Neuronal stem cell (in vitro differentiated cells): ENCODE data around the gene NGEF.
A peak's percentile ranks its signal among the peaks of the same experiment; 100 is the strongest.

ENCODE experiments used
- DNase-seq: peaks from one replicate; pipeline ENCODE4 v3.0.0-alpha.2; 2013; ENCODE audit warnings: low spot score
- H2AFZ ChIP-seq: one replicate; pipeline ENCODE4 v1.6.1; 2013; ENCODE audit warnings: mild to moderate bottlenecking, low read length, inconsistent platforms
- H2AK5ac ChIP-seq: 2 replicates; pipeline ENCODE4 v1.6.1; 2013; ENCODE audit warnings: low read depth, mild to moderate bottlenecking, inconsistent platforms, low read length, moderate library complexity, mixed read lengths
- H2BK120ac ChIP-seq: 2 replicates; pipeline ENCODE4 v1.6.1; 2013; ENCODE audit warnings: low read depth, mild to moderate bottlenecking, inconsistent platforms, low read length, moderate library complexity, mixed read lengths
- H2BK12ac ChIP-seq: one replicate; pipeline ENCODE4 v1.6.1; 2013; ENCODE audit warnings: low read length, inconsistent platforms
- H2BK15ac ChIP-seq: 2 replicates; pipeline ENCODE4 v1.6.1; 2013; ENCODE audit warnings: mild to moderate bottlenecking, low read length, inconsistent platforms, mixed read lengths
- H2BK5ac ChIP-seq: one replicate; pipeline ENCODE4 v1.6.1; 2013; ENCODE audit warnings: inconsistent platforms, mild to moderate bottlenecking, low read length, moderate library complexity
- H3K14ac ChIP-seq: one replicate; pipeline ENCODE4 v1.6.1; 2013; ENCODE audit warnings: low read length, inconsistent platforms
- H3K18ac ChIP-seq: 2 replicates; pipeline ENCODE4 v1.6.1; 2013; ENCODE audit warnings: low read length, inconsistent platforms
- H3K23ac ChIP-seq: 2 replicates; pipeline ENCODE4 v1.6.1; 2013; ENCODE audit warnings: low read depth, mild to moderate bottlenecking, mixed read lengths, low read length, inconsistent platforms; ENCODE audit not compliant: poor library complexity
- H3K27ac ChIP-seq: replicated peaks from 3 replicates; pipeline ENCODE4 v1.5.1; 2013; ENCODE audit warnings: low read length, inconsistent platforms
- H3K27me3 ChIP-seq, 3 experiments: 2 replicates each; pipeline ENCODE4 v1.6.1; 2013; ENCODE audit warnings: low read length in 3 of 3, mild to moderate bottlenecking in 2 of 3, inconsistent platforms in 1 of 3, low read depth in 1 of 3, mixed read lengths in 1 of 3, moderate library complexity in 1 of 3; ENCODE audit not compliant: control insufficient read depth in 3 of 3, insufficient read depth in 3 of 3
- H3K36me3 ChIP-seq, 2 donors: replicated peaks in 1 of 2; 2 replicates each; pipeline ENCODE4 v1.6.1; 2013; ENCODE audit warnings: low read length in 2 of 2; ENCODE audit not compliant: control insufficient read depth in 2 of 2, insufficient read depth in 2 of 2
- H3K4ac ChIP-seq: 2 replicates; pipeline ENCODE4 v1.6.1; 2013; ENCODE audit warnings: inconsistent platforms, mild to moderate bottlenecking, low read length, moderate library complexity
- H3K4me1 ChIP-seq, 2 donors: 1 replicate in 1 of 2; 2 replicates in 1 of 2; pipeline ENCODE4 v1.6.1; 2013; ENCODE audit warnings: low read length in 2 of 2, low read depth in 1 of 2; ENCODE audit not compliant: control insufficient read depth in 2 of 2, insufficient read depth in 1 of 2
- H3K4me2 ChIP-seq: one replicate; pipeline ENCODE4 v1.6.1; 2013; ENCODE audit warnings: mild to moderate bottlenecking, low read length, inconsistent platforms; ENCODE audit not compliant: insufficient read depth, poor library complexity, severe bottlenecking
- H3K4me3 ChIP-seq, 2 donors: 2 replicates each; pipeline ENCODE4 v1.5.1; 2013; ENCODE audit warnings: low read length in 2 of 2, mild to moderate bottlenecking in 2 of 2, inconsistent platforms in 1 of 2, moderate library complexity in 1 of 2
- H3K79me1 ChIP-seq: one replicate; pipeline ENCODE4 v1.6.1; 2013; ENCODE audit warnings: low read depth, mild to moderate bottlenecking, inconsistent platforms, low read length, moderate library complexity
- H3K9ac ChIP-seq: one replicate; pipeline ENCODE4 v1.6.1; 2013; ENCODE audit warnings: mild to moderate bottlenecking, low read depth, low read length, inconsistent platforms; ENCODE audit not compliant: poor library complexity
- H3K9me3 ChIP-seq, 2 donors: replicated peaks in 1 of 2; 2 replicates each; pipeline versions ENCODE3 to v1.6.1; 2013; ENCODE audit warnings: low read length in 2 of 2, mild to moderate bottlenecking in 2 of 2, inconsistent platforms in 1 of 2, low read depth in 1 of 2, mixed read lengths in 1 of 2, moderate library complexity in 1 of 2; ENCODE audit not compliant: control insufficient read depth in 2 of 2, insufficient read depth in 1 of 2
- H4K8ac ChIP-seq: one replicate; pipeline ENCODE4 v1.6.1; 2013; ENCODE audit warnings: low read depth, mild to moderate bottlenecking, inconsistent platforms, low read length, moderate library complexity
- H4K91ac ChIP-seq: one replicate; pipeline ENCODE4 v1.6.1; 2013; ENCODE audit warnings: low read length, low read depth, mild to moderate bottlenecking, inconsistent platforms; ENCODE audit not compliant: poor library complexity
- WGBS, 2 donors: extraction: QIAGEN DNeasy Blood & Tissue Kit; methylation state at CpG; one replicate each; pipeline ENCODE4 v1.1.7; 2013; ENCODE audit warnings: missing lambda C conversion rate in 2 of 2, mixed read lengths in 1 of 2; ENCODE audit not compliant: insufficient read length in 2 of 2, insufficient replicate concordance in 1 of 2; ENCODE audit errors: extremely low coverage in 2 of 2; 5-methylcytosine and 5-hydroxymethylcytosine counted together

Gene NGEF

GRCh38 chr2:232882505-232883115 is 130.4 kb downstream of the NGEF start:
- no peaks in the 10 kb centered on the region for H3K4me1 ChIP-seq
- peak overlapping the region; percentile 48 for H4K8ac ChIP-seq
- peak overlapping the region; percentile 47 for H2AK5ac ChIP-seq
- H3K4me3 ChIP-seq: peak overlapping the region in 1 of 2 donors; percentile 24
- no peak overlapping the region for H2AFZ ChIP-seq
- H3K18ac ChIP-seq: no peak overlapping the region
- peak overlapping the region; percentile 3 for H3K23ac ChIP-seq
- H3K27me3 ChIP-seq: peaks cover 0 to 5% (median 0%) of the 10 kb centered on the region in 3 experiments
- H2BK5ac ChIP-seq: no peak overlapping the region
- peak overlapping the region; percentile 75 for H3K14ac ChIP-seq
- H2BK12ac ChIP-seq: no peak overlapping the region
- H3K4ac ChIP-seq: no peak overlapping the region
- no peaks in the 10 kb centered on the region for H3K36me3 ChIP-seq
- no peak overlapping the region for H3K27ac ChIP-seq
- no peak overlapping the region for H3K4me2 ChIP-seq
- WGBS, 2 donors: no CpG with 5 or more reads among the region's 20 CpGs
- no peaks in the 10 kb centered on the region for H3K79me1 ChIP-seq
- DNase-seq: no peak
- no peak overlapping the region for H2BK120ac ChIP-seq
- no peak overlapping the region for H3K9ac ChIP-seq
- no peak overlapping the region for H4K91ac ChIP-seq
- H2BK15ac ChIP-seq: no peak overlapping the region
- H3K9me3 ChIP-seq: peaks cover 0 to 6% of the 10 kb centered on the region in 2 donors

- Histone ChIP-seq H2AK5ac (no peak overlapping the region), H3K27ac (no peak overlapping the region), H3K27me3 (peaks cover 0 to 10% (median 4%) of the 10 kb centered on the region in 3 experiments), H3K14ac (no peak overlapping the region), H3K4me2 (no peak overlapping the region), H4K8ac (no peak overlapping the region), H2BK120ac (no peak overlapping the region), H3K9me3 (peaks cover 0 to 6% of the 10 kb centered on the region in 2 donors), H3K4me1 (no peaks in the 10 kb centered on the region), H2BK12ac (no peak overlapping the region), H2AFZ (no peak overlapping the region), H3K18ac (no peak overlapping the region), H2BK15ac (no peak overlapping the region), H3K4ac (no peak overlapping the region), H3K9ac (no peak overlapping the region), H2BK5ac (no peak overlapping the region), H3K36me3 (no peaks in the 10 kb centered on the region), H3K4me3 (no peak overlapping the region), H3K23ac (peak overlapping the region; percentile 3), H4K91ac (no peak overlapping the region), H3K79me1 (no peaks in the 10 kb centered on the region)
- WGBS, 2 donors: no CpG with 5 or more reads among the region's 17 CpGs
- no peak for DNase-seq
These were observed 131.0 kb downstream of the NGEF start for GRCh38 chr2:232882085-232882484.

DNA sequence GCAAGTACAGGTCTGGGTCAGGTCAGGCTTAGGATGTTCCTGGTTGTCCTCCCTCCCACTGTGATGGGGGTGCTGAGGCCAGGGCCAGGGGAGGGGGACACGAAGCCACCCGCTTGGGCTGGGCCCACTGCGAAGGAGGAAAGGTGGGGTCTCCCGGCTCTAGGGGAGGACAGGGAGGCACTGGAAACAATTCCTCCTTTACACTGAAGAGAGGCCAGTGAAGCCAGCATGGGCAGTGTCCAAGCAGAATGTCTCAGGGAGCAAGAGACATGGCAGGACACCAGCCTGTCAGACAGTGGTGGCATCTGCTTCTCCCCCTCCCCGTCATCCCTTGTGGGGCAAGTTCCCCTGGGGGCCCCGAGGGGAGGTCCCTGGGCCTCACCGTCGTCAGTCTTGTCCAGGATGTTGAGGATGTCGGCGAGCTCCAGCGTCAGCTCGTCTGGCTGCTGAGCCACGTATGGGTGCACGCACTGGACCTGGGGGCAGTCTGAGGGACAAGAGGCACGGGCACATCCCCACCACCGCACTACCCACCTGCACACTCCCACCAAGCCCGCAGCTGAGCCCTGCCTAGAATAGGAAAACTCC is 132.2 kb downstream of the NGEF start:
- H3K18ac ChIP-seq: peak overlapping the region; percentile 60
- H4K91ac ChIP-seq: no peak overlapping the region
- WGBS, 2 donors: no CpG with 5 or more reads among the region's 17 CpGs
- no peak overlapping the region for H2AK5ac ChIP-seq
- H3K4me1 ChIP-seq: no peaks in the 10 kb centered on the region
- no peak overlapping the region for H3K23ac ChIP-seq
- H3K79me1 ChIP-seq: no peaks in the 10 kb centered on the region
- no peaks in the 10 kb centered on the region for H3K36me3 ChIP-seq
- no peak overlapping the region for H2BK5ac ChIP-seq
- H3K4me3 ChIP-seq: no peak overlapping the region
- peaks cover 0 to 2% of the 10 kb centered on the region in 2 donors for H3K9me3 ChIP-seq
- H2AFZ ChIP-seq: no peak overlapping the region
- no peak overlapping the region for H3K4me2 ChIP-seq
- H3K9ac ChIP-seq: no peak overlapping the region
- no peak overlapping the region for H2BK15ac ChIP-seq
- no peak overlapping the region for H3K27ac ChIP-seq
- DNase-seq: no peak
- no peak overlapping the region for H2BK12ac ChIP-seq
- peak overlapping the region; percentile 21 for H3K14ac ChIP-seq
- no peak overlapping the region for H2BK120ac ChIP-seq
- H4K8ac ChIP-seq: no peak overlapping the region
- H3K27me3 ChIP-seq: peaks cover 7 to 21% (median 10%) of the 10 kb centered on the region in 3 experiments
- no peak overlapping the region for H3K4ac ChIP-seq

DNA sequence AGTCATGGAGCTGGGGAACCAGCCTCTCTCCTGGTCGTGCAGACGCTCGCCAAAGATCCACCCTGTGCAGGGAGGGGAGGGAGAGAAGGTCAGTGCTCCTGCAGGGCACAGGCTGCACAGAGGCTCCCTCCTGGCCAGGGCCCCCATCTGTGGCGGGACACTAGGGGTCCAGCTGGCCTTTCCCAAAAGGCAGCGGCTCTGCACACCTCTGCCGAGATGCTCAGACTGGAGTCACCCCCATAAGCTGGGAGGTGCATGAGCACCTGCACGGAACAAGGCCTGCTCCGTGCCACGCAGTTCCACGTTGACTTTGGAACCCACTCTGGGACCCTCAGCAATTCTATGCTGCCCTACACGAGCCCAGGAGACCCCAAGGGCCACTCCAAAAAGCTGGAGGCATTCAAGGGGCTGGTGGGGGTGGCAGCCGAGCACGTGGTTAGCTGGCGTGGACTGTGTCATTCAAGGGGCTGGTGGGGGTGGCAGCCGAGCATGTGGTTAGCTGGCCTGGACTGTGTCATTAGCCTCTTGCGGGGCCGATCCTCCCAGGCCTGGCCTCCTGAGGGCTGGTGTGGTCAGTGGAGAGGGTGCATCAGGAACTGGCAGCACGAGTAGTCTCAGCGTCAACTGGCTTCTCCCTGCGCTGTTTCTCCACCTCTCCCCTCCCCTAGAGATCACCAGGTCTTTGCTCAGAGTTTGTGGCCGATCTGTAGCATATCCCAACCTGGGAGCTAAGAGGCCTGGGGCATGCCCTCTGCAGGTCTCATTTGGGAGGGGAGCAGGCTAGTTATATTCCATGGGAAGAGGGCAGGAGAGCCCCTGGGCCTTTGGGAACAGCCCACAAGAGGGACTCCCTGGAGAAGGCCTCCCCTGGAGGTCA is 133.2 kb downstream of the NGEF start:
- Histone ChIP-seq H2AFZ (no peak overlapping the region), H3K9me3 (peaks cover 0 to 2% of the 10 kb centered on the region in 2 donors), H4K8ac (no peak overlapping the region), H2BK15ac (no peak overlapping the region), H4K91ac (no peak overlapping the region), H3K36me3 (no peaks in the 10 kb centered on the region), H3K4me2 (no peak overlapping the region), H3K18ac (peak overlapping the region; percentile 48), H3K14ac (peak overlapping the region; percentile 6), H2AK5ac (peak overlapping the region; percentile 63), H3K27ac (no peak overlapping the region), H3K4me1 (no peaks in the 10 kb centered on the region), H3K9ac (no peak overlapping the region), H3K23ac (peak overlapping the region; percentile 65), H3K4me3 (no peak overlapping the region), H2BK5ac (no peak overlapping the region), H3K4ac (peak overlapping the region; percentile 23), H3K27me3 (peaks cover 7 to 24% (median 10%) of the 10 kb centered on the region in 3 experiments), H3K79me1 (no peaks in the 10 kb centered on the region), H2BK12ac (no peak overlapping the region), H2BK120ac (no peak overlapping the region)
- WGBS, 2 donors: no CpG with 5 or more reads among the region's 21 CpGs
- DNase-seq: no peak
